ENCODE data around the gene DNAJB4. TPM values are rescaled to one million over a fixed set of nuclear protein-coding genes. Genes with fewer than 3 reads are reported as not detected.

Gene DNAJB4
- total and polyA plus RNA-seq, 2 experiments from 2014 or later, result 12.4 to 12.9 TPM

DNA sequence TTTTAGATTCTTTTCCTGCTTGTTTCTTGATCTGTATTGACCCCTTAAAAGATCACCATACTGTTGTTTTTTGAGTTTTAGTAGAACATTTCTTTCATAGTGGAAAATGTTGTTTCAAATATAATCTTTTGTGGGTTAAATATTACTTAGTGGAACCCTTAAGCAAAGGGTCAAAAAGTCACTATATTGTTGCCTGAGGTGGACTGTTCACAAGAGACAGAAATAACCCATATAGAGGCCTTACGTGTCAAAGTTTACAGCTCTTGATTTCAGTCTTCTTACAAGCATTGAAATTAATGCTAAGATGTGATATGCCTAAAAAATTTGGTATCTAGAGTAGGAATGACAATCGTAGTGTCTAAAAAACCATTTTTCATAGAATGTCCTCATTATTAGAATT, 6.3 kb downstream of the DNAJB4 start (continued):
- TF ChIP-seq, protein P1, sequence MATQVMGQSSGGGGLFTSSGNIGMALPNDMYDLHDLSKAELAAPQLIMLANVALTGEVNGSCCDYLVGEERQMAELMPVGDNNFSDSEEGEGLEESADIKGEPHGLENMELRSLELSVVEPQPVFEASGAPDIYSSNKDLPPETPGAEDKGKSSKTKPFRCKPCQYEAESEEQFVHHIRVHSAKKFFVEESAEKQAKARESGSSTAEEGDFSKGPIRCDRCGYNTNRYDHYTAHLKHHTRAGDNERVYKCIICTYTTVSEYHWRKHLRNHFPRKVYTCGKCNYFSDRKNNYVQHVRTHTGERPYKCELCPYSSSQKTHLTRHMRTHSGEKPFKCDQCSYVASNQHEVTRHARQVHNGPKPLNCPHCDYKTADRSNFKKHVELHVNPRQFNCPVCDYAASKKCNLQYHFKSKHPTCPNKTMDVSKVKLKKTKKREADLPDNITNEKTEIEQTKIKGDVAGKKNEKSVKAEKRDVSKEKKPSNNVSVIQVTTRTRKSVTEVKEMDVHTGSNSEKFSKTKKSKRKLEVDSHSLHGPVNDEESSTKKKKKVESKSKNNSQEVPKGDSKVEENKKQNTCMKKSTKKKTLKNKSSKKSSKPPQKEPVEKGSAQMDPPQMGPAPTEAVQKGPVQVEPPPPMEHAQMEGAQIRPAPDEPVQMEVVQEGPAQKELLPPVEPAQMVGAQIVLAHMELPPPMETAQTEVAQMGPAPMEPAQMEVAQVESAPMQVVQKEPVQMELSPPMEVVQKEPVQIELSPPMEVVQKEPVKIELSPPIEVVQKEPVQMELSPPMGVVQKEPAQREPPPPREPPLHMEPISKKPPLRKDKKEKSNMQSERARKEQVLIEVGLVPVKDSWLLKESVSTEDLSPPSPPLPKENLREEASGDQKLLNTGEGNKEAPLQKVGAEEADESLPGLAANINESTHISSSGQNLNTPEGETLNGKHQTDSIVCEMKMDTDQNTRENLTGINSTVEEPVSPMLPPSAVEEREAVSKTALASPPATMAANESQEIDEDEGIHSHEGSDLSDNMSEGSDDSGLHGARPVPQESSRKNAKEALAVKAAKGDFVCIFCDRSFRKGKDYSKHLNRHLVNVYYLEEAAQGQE (IDR thresholded peaks at IDR 0.05; ENCODE audit: unreplicated experiment), result no peak
- TF ChIP-seq STAT1 (IDR thresholded peaks at IDR 0.05; ENCODE audit: unreplicated experiment), result no peak

DNA sequence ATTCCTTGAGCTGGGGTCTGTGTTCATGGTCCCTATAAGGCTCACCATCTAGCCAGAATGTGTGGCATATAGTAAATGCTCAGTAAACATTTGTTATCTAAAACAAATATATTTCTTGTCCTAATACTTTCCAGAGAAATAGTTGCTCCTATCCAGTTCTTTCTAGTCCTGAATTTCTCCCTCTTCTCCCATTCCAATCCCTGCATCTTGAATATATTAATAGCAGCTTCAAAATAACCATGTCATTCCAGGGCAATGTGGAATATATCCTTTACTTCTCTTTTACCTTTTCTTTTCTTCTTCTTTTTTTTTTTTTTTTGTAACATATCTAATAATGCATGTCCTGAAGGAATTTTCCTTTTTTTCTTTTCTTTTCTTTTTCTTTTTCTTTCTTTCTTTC, 10.4 kb downstream of the DNAJB4 start:
- no peaks in the 10 kb centered on the region for H3K79me2 ChIP-seq (replicated peaks; ENCODE audit: insufficient read depth)
- H3K4me1 ChIP-seq (ENCODE audit: insufficient read depth), result no peaks in the 10 kb centered on the region
- H3K27me3 ChIP-seq (ENCODE audit: insufficient read depth), result no peaks in the 10 kb centered on the region
- Mint-ChIP-seq H3K4me1 (no peaks in the 10 kb centered on the region), H3K9me3 (no peaks in the 10 kb centered on the region), H3K4me3 (no peak overlapping the region), H3K27me3 (ENCODE audit: insufficient read depth, low read depth, poor library complexity) (peaks cover 2% of the 10 kb centered on the region), H3K27ac (no peak overlapping the region), H3K36me3 (ENCODE audit: low read depth) (peaks cover 2% of the 10 kb centered on the region; the same call in 1 of the 3 replicates)
- no peak for ATAC-seq
- H3F3A ChIP-seq (replicated peaks; ENCODE audit: low read depth), result no peaks in the 10 kb centered on the region
- H3K27ac ChIP-seq (ENCODE audit: low read depth), result no peak overlapping the region
- no peaks in the 10 kb centered on the region for H3K9me2 ChIP-seq (ENCODE audit: insufficient read depth)
- no peak overlapping the region for H3K4me2 ChIP-seq
- no peak for DNase-seq (ENCODE audit: low spot score)
- H3K4me3 ChIP-seq, result no peak overlapping the region
- H2AFZ ChIP-seq, result no peak overlapping the region
- no peaks in the 10 kb centered on the region for H4K20me1 ChIP-seq (replicated peaks; ENCODE audit: insufficient read depth)
- H3K36me3 ChIP-seq (ENCODE audit: insufficient read depth), result no peaks in the 10 kb centered on the region
- TF ChIP-seq EZH2 (IDR thresholded peaks at IDR 0.05; ENCODE audit: low read depth, unreplicated experiment) (no peak), JUNB (IDR thresholded peaks at IDR 0.05; ENCODE audit: unreplicated experiment) (no peak), STAT1 (IDR thresholded peaks at IDR 0.05; ENCODE audit: unreplicated experiment) (no peak), CREB1 (CRISPR knock-in tag; IDR thresholded peaks at IDR 0.05; ENCODE audit: low read depth) (no peak), ZNF331 (CRISPR knock-in tag; IDR thresholded peaks at IDR 0.05; ENCODE audit: low read depth) (no peak), EZH2phosphoT487 (IDR thresholded peaks at IDR 0.05; ENCODE audit: unreplicated experiment) (no peak), ZNF114 (CRISPR knock-in tag; IDR thresholded peaks at IDR 0.05) (no peak), POLR2AphosphoS5 (IDR thresholded peaks at IDR 0.05; ENCODE audit: low read depth) (no peak), NANOG (IDR thresholded peaks at IDR 0.05; ENCODE audit: borderline replicate concordance) (no peak)
- TF ChIP-seq, protein P1 (IDR thresholded peaks at IDR 0.05; ENCODE audit: unreplicated experiment), result no peak
- TF ChIP-seq, protein P2, sequence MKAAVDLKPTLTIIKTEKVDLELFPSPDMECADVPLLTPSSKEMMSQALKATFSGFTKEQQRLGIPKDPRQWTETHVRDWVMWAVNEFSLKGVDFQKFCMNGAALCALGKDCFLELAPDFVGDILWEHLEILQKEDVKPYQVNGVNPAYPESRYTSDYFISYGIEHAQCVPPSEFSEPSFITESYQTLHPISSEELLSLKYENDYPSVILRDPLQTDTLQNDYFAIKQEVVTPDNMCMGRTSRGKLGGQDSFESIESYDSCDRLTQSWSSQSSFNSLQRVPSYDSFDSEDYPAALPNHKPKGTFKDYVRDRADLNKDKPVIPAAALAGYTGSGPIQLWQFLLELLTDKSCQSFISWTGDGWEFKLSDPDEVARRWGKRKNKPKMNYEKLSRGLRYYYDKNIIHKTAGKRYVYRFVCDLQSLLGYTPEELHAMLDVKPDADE (IDR thresholded peaks at IDR 0.05), result no peak
- TF ChIP-seq, protein P3, sequence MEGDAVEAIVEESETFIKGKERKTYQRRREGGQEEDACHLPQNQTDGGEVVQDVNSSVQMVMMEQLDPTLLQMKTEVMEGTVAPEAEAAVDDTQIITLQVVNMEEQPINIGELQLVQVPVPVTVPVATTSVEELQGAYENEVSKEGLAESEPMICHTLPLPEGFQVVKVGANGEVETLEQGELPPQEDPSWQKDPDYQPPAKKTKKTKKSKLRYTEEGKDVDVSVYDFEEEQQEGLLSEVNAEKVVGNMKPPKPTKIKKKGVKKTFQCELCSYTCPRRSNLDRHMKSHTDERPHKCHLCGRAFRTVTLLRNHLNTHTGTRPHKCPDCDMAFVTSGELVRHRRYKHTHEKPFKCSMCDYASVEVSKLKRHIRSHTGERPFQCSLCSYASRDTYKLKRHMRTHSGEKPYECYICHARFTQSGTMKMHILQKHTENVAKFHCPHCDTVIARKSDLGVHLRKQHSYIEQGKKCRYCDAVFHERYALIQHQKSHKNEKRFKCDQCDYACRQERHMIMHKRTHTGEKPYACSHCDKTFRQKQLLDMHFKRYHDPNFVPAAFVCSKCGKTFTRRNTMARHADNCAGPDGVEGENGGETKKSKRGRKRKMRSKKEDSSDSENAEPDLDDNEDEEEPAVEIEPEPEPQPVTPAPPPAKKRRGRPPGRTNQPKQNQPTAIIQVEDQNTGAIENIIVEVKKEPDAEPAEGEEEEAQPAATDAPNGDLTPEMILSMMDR (conservative IDR thresholded peaks at IDR 0.05; ENCODE audit: low read depth in 2 of 2), result no peak

All from GM23338 (cell line).